HEK293T (cell line): Measurements from ENCODE around the gene CDPF1.

ENCODE experiments used
- CTCF ChIA-PET: fragments of 350-600 bp; formaldehyde crosslinking; extraction: SDS; loops from one replicate; lab custom pipeline; 2021; ENCODE audit warnings: antibody characterized with exemption, inconsistent platforms; lab: Yijun Ruan, JAX
- POLR2A ChIA-PET: fragments of 350-600 bp; formaldehyde crosslinking; extraction: SDS; loops from one replicate; lab custom pipeline; 2020; ENCODE audit warnings: antibody characterized with exemption, inconsistent platforms; lab: Yijun Ruan, JAX
- DNase-seq: peaks from one replicate; pipeline ENCODE4 v3.0.0; 2012; ENCODE audit warnings: mixed read lengths; ENCODE audit errors: extremely low spot score
- ARNT ChIP-seq: fragments of 450-650 bp; IDR thresholded peaks from 2 replicates; pipeline ENCODE4 v1.6.1; 2017; ENCODE audit warnings: mild to moderate bottlenecking
- BHLHE40 ChIP-seq: fragments of 450-650 bp; IDR thresholded peaks from 2 replicates; pipeline ENCODE4 v1.6.1; 2016; ENCODE audit warnings: mild to moderate bottlenecking, moderate library complexity, borderline replicate concordance
- CTBP1 ChIP-seq: fragments of 450-650 bp; IDR thresholded peaks from 2 replicates; pipeline ENCODE4 v1.6.1; 2016; ENCODE audit warnings: borderline replicate concordance
- ELF4 ChIP-seq: fragments of 450-650 bp; IDR thresholded peaks from 2 replicates; pipeline ENCODE4 v1.6.1; 2017; ENCODE audit warnings: antibody characterized with exemption
- FOXA1 ChIP-seq: fragments of 450-650 bp; IDR thresholded peaks from 2 replicates; pipeline ENCODE4 v1.6.1; 2016; ENCODE audit warnings: mild to moderate bottlenecking
- FOXK2 ChIP-seq: fragments of 450-650 bp; IDR thresholded peaks from 2 replicates; pipeline ENCODE4 v1.6.1; 2016; ENCODE audit warnings: mild to moderate bottlenecking
- FOXM1 ChIP-seq: fragments of 450-650 bp; IDR thresholded peaks from 2 replicates; pipeline ENCODE4 v1.6.1; 2017; ENCODE audit warnings: mild to moderate bottlenecking, borderline replicate concordance
- HDGF ChIP-seq: fragments of 450-650 bp; IDR thresholded peaks from 2 replicates; pipeline ENCODE4 v1.6.1; 2017; ENCODE audit warnings: antibody characterized with exemption, borderline replicate concordance
- L3MBTL2 ChIP-seq: fragments of 450-650 bp; conservative IDR thresholded peaks from 2 replicates; pipeline ENCODE4 v1.6.1; 2016; ENCODE audit warnings: mild to moderate bottlenecking
- LEF1 ChIP-seq: fragments of 450-650 bp; IDR thresholded peaks from 2 replicates; pipeline ENCODE4 v1.6.1; 2017; ENCODE audit warnings: mild to moderate bottlenecking, borderline replicate concordance
- NFRKB ChIP-seq: fragments of 450-650 bp; IDR thresholded peaks from 2 replicates; pipeline ENCODE4 v1.6.1; 2016; ENCODE audit warnings: mild to moderate bottlenecking, moderate library complexity
- PKNOX1 ChIP-seq: fragments of 450-650 bp; IDR thresholded peaks from 2 replicates; pipeline ENCODE4 v1.6.1; 2016
- SP1 ChIP-seq: fragments of 450-650 bp; IDR thresholded peaks from 2 replicates; pipeline ENCODE4 v1.6.1; 2017
- SUZ12 ChIP-seq: fragments of 450-650 bp; IDR thresholded peaks from 2 replicates; pipeline ENCODE4 v1.6.1; 2016; ENCODE audit warnings: mild to moderate bottlenecking
- TARDBP ChIP-seq: fragments of 450-650 bp; IDR thresholded peaks from 2 replicates; pipeline ENCODE4 v1.6.1; 2016
- ZNF384 ChIP-seq: fragments of 450-650 bp; IDR thresholded peaks from 2 replicates; pipeline ENCODE4 v1.6.1; 2016

The CDPF1 gene

GRCh38 chr22:46290121-46290842 is 40.2 kb upstream of the CDPF1 start:
- ChIA-PET POLR2A (no interaction called here), CTCF (no interaction called here)
- TF ChIP-seq FOXK2 (no peak), SUZ12 (no peak), HDGF (no peak), FOXA1 (no peak), L3MBTL2 (no peak), ZNF384 (no peak), ARNT (no peak)
- DNase-seq: no peak

- CTCF ChIA-PET: interaction anchor here (0.6 kb wide), 1 partner anchor 1043 kb away, joined by 3 read pairs; no protein-coding TSS in a partner anchor
- POLR2A ChIA-PET: no interaction called here
- TF ChIP-seq ELF4 (no peak), PKNOX1 (no peak), SP1 (no peak), LEF1 (no peak), SUZ12 (no peak), ARNT (no peak), FOXM1 (no peak), L3MBTL2 (no peak)
- no peak for DNase-seq
Measured at GRCh38 chr22:46289244-46289891, 39.3 kb upstream of the CDPF1 start.

- ChIA-PET CTCF (no interaction called here), POLR2A (no interaction called here)
- no peak for DNase-seq
- TF ChIP-seq FOXK2 (no peak), FOXM1 (no peak), LEF1 (no peak), ARNT (no peak), HDGF (no peak), ELF4 (no peak), NFRKB (no peak), SUZ12 (no peak), L3MBTL2 (no peak), FOXA1 (no peak)
Measured at GRCh38 chr22:46288846-46289243, 38.8 kb upstream of the CDPF1 start.

GRCh38 chr22:46287873-46288751 is 38.0 kb upstream of the CDPF1 start:
- no peak for DNase-seq
- TF ChIP-seq PKNOX1 (no peak), FOXA1 (no peak), ARNT (no peak), ELF4 (no peak), L3MBTL2 (no peak), BHLHE40 (no peak), FOXM1 (no peak), HDGF (no peak), CTBP1 (no peak), TARDBP (no peak), NFRKB (no peak), SUZ12 (no peak), LEF1 (no peak), ZNF384 (no peak), FOXK2 (no peak), SP1 (no peak)
- CTCF ChIA-PET: no interaction called here
- POLR2A ChIA-PET: no interaction called here

- CTCF ChIA-PET: no interaction called here
- DNase-seq: no peak
- POLR2A ChIA-PET: interaction anchor here (1.5 to 1.8 kb wide), 3 partner anchors 9 to 49 kb away, joined by 3 to 7 read pairs (median 6); partner anchors contain the start of genes GTSE1, TRMU and TTC38
- TF ChIP-seq L3MBTL2: no peak
- no peak for TF ChIP-seq ELF4
Measured at GRCh38 chr22:46286941-46287872, 37.1 kb upstream of the CDPF1 start.

- no peak for DNase-seq
- ChIA-PET POLR2A (interaction anchor here (1.5 to 1.8 kb wide), 3 partner anchors 10 to 50 kb away, joined by 3 to 7 read pairs (median 6); partner anchors contain the start of genes GTSE1, TRMU and TTC38), CTCF (no interaction called here)
- TF ChIP-seq SP1: no peak
- no peak for TF ChIP-seq SUZ12
- no peak for TF ChIP-seq FOXK2
- TF ChIP-seq ARNT: no peak
- no peak for TF ChIP-seq L3MBTL2
- no peak for TF ChIP-seq NFRKB
- no peak for TF ChIP-seq ZNF384
- TF ChIP-seq FOXM1: no peak
- no peak for TF ChIP-seq FOXA1
- no peak for TF ChIP-seq LEF1
- TF ChIP-seq TARDBP: no peak
- no peak for TF ChIP-seq ELF4
- no peak for TF ChIP-seq PKNOX1
- no peak for TF ChIP-seq HDGF
- TF ChIP-seq BHLHE40: no peak
- TF ChIP-seq CTBP1: no peak
Measured at GRCh38 chr22:46286006-46286405, 35.9 kb upstream of the CDPF1 start.
